ENCODE measurements around the gene CACNG4. TPM values are rescaled to one million over a fixed set of nuclear protein-coding genes. Genes with fewer than 3 reads are reported as not detected.

CACNG4 gene
- total RNA-seq, 4 donors from 2014 or later = not detected

DNA sequence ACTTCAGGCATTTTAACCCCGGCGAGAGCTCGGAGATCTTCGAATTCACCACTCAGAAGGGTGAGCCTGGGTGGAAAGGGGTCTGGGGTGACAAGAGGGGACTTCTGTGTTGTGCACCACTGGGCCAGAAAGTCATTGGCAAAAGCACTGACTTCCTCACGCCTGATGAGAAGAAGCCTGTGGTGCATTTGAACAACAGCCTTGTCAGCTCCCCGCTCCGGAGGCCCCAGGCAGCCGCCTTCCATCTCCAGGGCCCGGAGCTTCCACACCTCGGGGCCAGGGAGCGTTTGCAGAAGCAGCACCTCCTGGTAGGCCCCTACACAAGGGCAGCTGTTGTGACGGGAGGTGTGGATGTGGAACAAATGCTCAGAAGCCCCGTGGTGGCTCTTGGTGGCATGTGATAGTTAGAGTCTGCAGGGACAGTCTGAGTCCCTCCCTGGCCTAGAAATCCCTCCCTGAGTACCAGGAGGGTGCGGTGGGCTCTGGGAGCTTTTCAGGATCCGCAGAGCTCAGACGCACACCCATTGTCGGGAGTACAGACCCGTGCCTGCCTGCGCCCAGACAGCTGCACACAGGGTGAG is 89.6 kb downstream of the CACNG4 start:
- TF ChIP-seq, protein P1, sequence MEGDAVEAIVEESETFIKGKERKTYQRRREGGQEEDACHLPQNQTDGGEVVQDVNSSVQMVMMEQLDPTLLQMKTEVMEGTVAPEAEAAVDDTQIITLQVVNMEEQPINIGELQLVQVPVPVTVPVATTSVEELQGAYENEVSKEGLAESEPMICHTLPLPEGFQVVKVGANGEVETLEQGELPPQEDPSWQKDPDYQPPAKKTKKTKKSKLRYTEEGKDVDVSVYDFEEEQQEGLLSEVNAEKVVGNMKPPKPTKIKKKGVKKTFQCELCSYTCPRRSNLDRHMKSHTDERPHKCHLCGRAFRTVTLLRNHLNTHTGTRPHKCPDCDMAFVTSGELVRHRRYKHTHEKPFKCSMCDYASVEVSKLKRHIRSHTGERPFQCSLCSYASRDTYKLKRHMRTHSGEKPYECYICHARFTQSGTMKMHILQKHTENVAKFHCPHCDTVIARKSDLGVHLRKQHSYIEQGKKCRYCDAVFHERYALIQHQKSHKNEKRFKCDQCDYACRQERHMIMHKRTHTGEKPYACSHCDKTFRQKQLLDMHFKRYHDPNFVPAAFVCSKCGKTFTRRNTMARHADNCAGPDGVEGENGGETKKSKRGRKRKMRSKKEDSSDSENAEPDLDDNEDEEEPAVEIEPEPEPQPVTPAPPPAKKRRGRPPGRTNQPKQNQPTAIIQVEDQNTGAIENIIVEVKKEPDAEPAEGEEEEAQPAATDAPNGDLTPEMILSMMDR (IDR thresholded peaks at IDR 0.05; ENCODE audit: low read depth) = no peak

- TF ChIP-seq, protein P1 (IDR thresholded peaks at IDR 0.05; ENCODE audit: low read depth) = no peak
Measured at GRCh38 chr17:67054608-67055007, 90.1 kb downstream of the CACNG4 start.

GRCh38 chr17:67055041-67055443 is 90.5 kb downstream of the CACNG4 start:
- TF ChIP-seq, protein P1 (IDR thresholded peaks at IDR 0.05; ENCODE audit: low read depth) = no peak

- TF ChIP-seq, protein P1 (IDR thresholded peaks at IDR 0.05; ENCODE audit: low read depth) = no peak
Measured at GRCh38 chr17:67055811-67056745, 91.6 kb downstream of the CACNG4 start.

GRCh38 chr17:67056746-67057490 is 92.4 kb downstream of the CACNG4 start:
- TF ChIP-seq, protein P1 (IDR thresholded peaks at IDR 0.05; ENCODE audit: low read depth) = no peak

- TF ChIP-seq, protein P1 (IDR thresholded peaks at IDR 0.05; ENCODE audit: low read depth) = no peak
Measured at GRCh38 chr17:67058036-67058435, 93.5 kb downstream of the CACNG4 start.

DNA sequence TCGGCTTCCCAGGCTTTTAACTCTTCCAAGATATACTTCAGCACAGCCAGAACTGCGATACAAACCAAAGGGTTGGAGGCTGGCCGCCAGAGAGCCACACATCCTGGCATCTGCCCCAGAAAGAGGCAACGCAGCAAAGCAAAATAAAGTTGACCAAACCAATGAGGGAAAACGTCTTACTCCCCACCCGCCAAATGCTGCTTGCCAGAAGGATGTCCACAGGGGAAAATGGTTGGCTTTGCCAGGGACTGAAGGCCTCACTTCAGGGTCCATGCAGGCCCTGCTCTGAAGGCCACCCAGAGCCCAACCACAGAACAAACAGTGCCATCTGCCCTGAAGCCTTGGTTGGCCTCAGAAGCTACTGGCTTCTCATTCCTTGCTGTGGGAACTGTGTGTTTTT is 94.9 kb downstream of the CACNG4 start:
- TF ChIP-seq, protein P1 (IDR thresholded peaks at IDR 0.05; ENCODE audit: low read depth) = no peak
